DOHH2 (cell line): ENCODE results near the gene DGKD.

Source experiments
- CTCF ChIP-seq: fragments of 200-600 bp; sonication (generic); IDR thresholded peaks from one replicate; pipeline ENCODE4 v1.5.1; 2014; ENCODE audit warnings: antibody characterized with exemption, mild to moderate bottlenecking, low read depth, low read length; ENCODE audit not compliant: poor library complexity, severe bottlenecking
- EZH2phosphoT487 ChIP-seq: fragments of 200-600 bp; sonication (generic); IDR thresholded peaks from 2 replicates; pipeline ENCODE4 v1.6.1; 2017; ENCODE audit warnings: borderline replicate concordance, mild to moderate bottlenecking, antibody characterized with exemption, low read length, moderate library complexity, mixed read lengths

- TF ChIP-seq CTCF (no peak), EZH2phosphoT487 (no peak)
These were observed 7.4 kb upstream of the DGKD start for GRCh38 chr2:233346930-233347329.
